ENCODE measurements around the gene RPL37.
"Not testable (repeated sequence)": the region's sequence is repeated elsewhere in the genome, so short reads cannot be mapped to it uniquely, and the experiment has no call there.

The RPL37 gene

GRCh38 chr5:40826489-40827187, 8.4 kb downstream of the RPL37 start:
- TF ChIP-seq ZFX (IDR thresholded peaks at IDR 0.05) = no peak
- no peak for TF ChIP-seq CTCF (conservative IDR thresholded peaks at IDR 0.05)
- H3K27ac ChIP-seq = no peak overlapping the region

GRCh38 chr5:40825461-40826043, 9.5 kb downstream of the RPL37 start:
- H3K27ac ChIP-seq = not testable (repeated sequence)

GRCh38 chr5:40823459-40823858, 11.6 kb downstream of the RPL37 start:
- TF ChIP-seq ZFX (IDR thresholded peaks at IDR 0.05) = no peak
- TF ChIP-seq CTCF (conservative IDR thresholded peaks at IDR 0.05) = no peak
- no peak overlapping the region for H3K27ac ChIP-seq

GRCh38 chr5:40813698-40814281, 21.2 kb downstream of the RPL37 start:
- TF ChIP-seq CTCF (conservative IDR thresholded peaks at IDR 0.05) (no peak), ZFX (IDR thresholded peaks at IDR 0.05) (no peak)
- no peak overlapping the region for H3K27ac ChIP-seq

GRCh38 chr5:40812125-40812524, 22.9 kb downstream of the RPL37 start:
- no peak overlapping the region for H3K27ac ChIP-seq
- TF ChIP-seq CTCF (conservative IDR thresholded peaks at IDR 0.05) (no peak), ZFX (IDR thresholded peaks at IDR 0.05) (no peak)

GRCh38 chr5:40801771-40802562, 33.1 kb downstream of the RPL37 start:
- TF ChIP-seq CTCF (conservative IDR thresholded peaks at IDR 0.05) (no peak), ZFX (IDR thresholded peaks at IDR 0.05) (no peak)

GRCh38 chr5:40799258-40799657, 35.8 kb downstream of the RPL37 start:
- TF ChIP-seq CTCF (conservative IDR thresholded peaks at IDR 0.05) (no peak), ZFX (IDR thresholded peaks at IDR 0.05) (no peak)
- no peak overlapping the region for H3K27ac ChIP-seq

More at GRCh38 chr5:40801771-40802562, 33.1 kb downstream of the RPL37 start:
- H3K27ac ChIP-seq = no peak overlapping the region

Measured in C4-2B (cell line).